HG02642 (cell line): Measurements from ENCODE around the gene CHRM2.

Experiments
- ATAC-seq: cut with Tn5 transposase; IDR thresholded peaks from one replicate; pipeline ENCODE4 v1.9.1; 2021; ENCODE audit warnings: mild to moderate bottlenecking; ENCODE audit not compliant: unreplicated experiment, poor library complexity

Gene CHRM2

DNA sequence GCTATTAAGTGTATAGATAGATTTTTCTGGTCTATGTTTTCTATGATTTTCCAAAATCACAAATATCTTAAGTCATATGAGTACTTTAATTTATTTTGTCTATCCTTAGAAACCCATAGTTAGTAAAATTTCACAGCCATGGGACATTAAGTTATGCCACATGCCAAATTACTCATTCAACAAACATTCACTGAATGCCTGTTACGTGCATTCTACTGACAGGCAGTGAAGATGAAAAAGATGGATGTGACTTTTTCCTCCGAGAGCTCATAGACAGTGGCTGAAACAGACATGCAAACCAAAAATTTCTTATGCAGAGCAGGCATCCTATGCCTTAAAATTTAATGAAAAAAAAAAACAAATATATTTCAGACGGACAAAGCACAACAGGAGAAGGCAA is 84.9 kb downstream of the CHRM2 start:
- ATAC-seq = no peak

DNA sequence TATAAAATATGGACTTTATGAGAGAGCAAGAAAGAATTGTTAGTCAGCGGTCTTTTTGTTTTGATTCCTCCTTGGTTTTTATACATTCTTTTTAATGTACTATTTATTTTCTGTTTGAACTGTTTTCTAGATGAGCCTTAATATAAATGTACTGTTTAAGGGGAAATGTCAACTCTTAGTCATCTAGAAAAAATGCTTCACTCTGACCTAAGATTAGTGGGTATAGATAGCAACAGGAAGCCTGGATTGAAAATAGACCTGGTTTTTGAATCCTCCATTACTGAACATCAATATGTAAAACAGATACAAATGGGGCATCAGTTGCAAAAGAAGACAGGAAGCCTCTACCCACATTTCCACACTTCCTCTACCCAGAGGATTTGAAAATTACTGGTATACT is 87.8 kb downstream of the CHRM2 start:
- no peak for ATAC-seq

GRCh38 chr7:136956671-136957070 is 88.2 kb downstream of the CHRM2 start:
- ATAC-seq = no peak

- ATAC-seq = no peak
These were observed 88.9 kb downstream of the CHRM2 start for GRCh38 chr7:136957391-136957790.

GRCh38 chr7:136958016-136958415 is 89.6 kb downstream of the CHRM2 start:
- no peak for ATAC-seq

DNA sequence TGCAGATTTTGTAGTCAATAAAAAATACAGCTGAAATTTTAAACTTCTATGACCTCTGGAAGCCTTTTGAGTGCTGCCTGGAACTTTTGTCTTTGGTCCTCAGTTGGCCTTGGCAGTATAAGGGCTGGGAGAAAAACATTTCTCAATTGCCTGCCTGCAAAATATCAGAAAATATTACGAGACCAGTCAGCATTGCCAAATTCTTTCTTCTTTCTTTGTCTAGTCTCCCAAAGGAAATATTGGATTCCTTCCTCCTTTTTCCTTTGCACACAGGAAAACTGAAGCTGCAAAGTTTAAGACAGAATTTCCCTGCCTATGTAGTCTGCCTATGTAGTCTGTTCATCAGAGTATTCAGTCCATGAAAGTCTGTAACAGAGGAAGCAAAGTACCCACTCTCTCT is 95.9 kb downstream of the CHRM2 start:
- ATAC-seq = no peak

DNA sequence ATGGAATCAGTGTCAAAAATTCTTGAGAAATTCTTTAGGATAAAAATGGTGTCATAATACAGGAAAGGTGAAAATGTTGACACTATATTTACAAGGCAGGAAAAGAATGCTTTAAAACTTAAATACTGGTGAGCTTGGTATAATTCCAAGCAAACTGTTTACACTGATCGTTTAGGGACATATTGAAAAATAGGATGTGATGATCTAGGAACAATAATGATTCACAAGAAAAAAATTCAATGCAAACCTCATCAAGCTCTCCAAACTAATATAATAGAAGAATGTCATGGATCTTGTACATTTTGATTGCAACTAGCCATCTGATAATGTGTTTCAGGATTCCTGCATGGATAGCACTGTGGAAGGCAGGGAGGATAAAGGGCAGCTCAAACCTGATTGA is 98.4 kb downstream of the CHRM2 start:
- no peak for ATAC-seq

DNA sequence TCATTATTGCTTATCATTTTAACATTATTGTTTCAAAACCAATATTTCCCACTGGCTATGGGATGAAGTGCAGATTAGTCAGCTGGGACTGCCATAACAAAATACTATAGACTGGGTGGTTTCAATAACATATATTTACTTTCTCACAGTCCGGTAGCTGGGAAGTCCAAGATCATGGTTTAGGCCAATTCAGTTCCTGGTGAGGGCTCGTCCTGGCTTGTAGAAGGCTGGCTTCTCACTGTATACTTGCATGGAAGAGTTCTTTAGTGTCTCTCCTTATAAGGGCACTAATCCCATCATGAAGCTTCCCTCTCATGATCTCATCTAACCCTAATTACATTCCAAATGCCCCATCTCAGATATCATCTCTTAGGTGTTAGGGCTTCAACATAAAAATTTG is 101.3 kb downstream of the CHRM2 start:
- no peak for ATAC-seq

GRCh38 chr7:136971776-136972175 is 103.3 kb downstream of the CHRM2 start:
- no peak for ATAC-seq

DNA sequence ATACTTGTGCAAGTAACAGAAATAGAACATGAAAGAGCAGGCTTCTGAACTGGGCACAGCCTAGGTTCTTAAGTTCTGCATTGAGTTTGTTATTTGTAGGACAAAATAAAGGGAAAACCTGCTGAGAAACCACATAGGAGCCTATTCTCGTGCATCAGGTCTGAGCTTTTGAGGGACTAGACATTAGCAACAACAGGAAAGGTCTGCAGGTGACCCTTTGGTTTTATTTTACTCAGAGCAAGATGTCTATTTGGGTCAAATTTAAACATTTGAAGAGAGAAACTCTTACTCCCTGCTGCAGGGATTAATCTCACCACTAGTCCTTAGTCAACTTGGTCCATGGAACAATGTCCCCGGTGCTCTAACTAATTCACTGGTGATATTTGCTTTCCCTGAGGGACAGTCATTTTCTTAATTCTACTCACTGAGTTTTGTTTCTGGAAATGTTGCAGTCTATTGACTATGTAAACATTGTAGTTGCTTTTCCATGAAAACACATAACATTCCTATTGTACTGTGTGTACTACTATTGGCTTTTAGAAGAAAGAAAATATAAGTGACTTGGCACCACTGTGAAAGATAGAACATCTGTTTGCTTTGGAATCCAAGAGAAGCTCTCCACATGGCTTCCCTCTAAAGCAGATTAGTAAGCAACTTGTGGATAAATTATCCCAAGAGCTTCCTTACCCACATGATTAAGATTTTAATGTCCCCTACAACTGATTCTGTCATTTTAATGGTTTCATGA is 108.2 kb downstream of the CHRM2 start:
- no peak for ATAC-seq

GRCh38 chr7:136993377-136993776 is 124.9 kb downstream of the CHRM2 start:
- ATAC-seq = no peak

GRCh38 chr7:136997735-136998134 is 129.3 kb downstream of the CHRM2 start:
- ATAC-seq = no peak

GRCh38 chr7:136998495-136998894 is 130.0 kb downstream of the CHRM2 start:
- no peak for ATAC-seq

DNA sequence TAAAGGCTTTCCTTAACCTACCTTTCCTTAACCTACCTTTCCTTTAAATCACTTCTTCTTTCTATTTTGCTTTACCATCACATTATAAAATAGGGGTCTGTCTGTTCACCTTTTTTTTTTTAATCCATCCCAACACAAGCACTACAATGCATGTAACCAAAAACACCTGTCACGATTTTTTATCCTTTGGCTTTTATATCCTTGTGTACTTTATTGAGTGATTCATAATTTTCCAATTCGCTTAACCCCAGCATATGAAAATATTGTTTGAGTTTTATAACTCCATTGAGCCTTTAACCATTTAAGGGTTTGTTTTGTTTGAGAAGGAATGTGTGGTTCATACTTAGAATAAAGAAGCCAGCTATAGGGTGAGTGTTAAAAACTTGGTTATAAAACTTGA is 132.2 kb downstream of the CHRM2 start:
- no peak for ATAC-seq

DNA sequence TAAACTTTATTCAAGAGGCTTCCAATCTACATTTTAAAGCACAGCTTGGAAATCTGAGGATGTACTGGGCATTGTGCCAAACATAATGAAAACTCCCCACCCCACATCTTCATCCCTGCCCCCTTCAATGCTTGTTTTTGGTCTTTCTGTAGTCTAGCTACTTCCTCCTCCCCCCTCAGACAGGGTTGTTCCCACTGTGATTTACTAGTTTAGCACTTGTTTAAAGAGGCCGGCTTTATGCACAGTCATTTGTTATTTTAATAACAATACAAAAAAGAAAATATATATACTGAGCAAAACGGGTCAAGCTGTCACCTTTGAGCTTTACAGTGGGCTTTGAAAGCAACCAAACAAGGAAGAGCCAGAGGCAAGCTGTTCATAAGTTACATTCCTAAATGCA is 132.6 kb downstream of the CHRM2 start:
- no peak for ATAC-seq

- no peak for ATAC-seq
These were observed 133.0 kb downstream of the CHRM2 start for GRCh38 chr7:137001478-137001877.

DNA sequence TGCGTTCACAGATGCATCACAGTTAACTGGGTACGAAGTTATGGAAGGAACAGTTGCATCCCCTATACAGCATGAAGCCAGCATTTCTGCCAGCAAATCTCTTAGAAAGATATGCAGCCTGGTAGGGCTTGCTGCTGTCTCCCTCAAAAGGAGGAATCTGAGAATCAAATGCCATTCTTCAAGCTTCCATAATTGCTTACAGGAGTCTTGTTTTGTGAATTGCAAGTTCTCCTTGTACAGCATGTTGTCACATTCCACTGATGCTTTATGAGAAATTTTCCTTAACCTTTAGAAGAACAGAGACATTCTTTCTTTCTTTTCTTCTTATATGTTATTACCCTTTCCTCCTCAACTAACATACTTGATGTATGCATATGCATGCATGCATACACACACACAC is 134.6 kb downstream of the CHRM2 start:
- no peak for ATAC-seq

GRCh38 chr7:137003566-137003965 is 135.1 kb downstream of the CHRM2 start:
- no peak for ATAC-seq

- ATAC-seq = no peak
These were observed 137.4 kb downstream of the CHRM2 start for GRCh38 chr7:137005873-137006272.

DNA sequence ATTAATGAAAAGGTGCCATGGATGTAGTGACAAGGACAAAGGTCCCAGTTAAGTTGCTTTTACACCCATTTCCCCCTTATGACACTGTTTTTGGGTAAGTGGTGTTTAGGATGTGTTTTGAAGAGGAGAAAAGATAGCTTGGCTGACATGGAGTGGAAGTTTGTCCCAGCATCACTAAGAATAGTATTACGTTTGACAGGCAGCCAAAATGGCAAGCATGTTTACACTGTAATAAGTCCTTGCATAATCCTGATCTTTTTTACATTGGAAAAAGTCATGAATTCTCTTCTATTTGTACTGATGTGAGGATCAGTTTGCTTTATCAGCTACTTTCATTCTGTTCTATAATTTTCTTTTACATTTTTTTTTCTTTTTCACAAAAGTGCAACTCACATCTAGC is 137.8 kb downstream of the CHRM2 start:
- no peak for ATAC-seq

DNA sequence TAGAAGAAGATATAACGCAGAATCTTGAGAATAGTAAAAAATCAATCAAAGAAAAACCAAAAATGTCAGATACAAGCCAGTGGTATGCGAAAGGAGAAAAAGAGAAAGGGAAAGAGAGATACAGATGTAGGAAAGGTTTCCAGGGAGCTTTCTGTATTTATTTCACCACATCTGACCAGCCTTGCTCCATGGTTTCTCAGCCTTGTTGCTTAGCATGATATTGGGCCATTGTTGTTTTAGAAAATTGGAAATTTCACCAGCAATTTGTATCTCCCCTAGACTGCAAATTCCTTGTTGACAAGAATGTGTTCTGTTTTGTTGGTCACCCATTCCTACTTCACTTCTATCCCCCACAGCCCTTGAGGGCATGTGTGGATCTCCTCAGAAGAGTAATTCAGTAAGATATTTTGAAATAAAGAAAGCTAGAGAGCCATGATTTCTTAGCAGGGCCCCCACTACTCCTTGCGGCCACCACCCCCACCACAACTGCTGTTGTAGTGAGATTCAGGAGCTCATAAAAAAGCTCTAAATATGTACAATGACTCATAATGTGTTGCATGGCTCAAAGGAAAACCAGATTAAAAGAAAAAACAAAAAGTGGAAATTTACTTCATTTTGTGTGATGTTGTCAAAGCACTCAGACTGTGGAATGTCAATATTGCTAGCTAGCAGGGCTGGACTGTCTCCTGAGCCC is 138.7 kb downstream of the CHRM2 start:
- no peak for ATAC-seq

DNA sequence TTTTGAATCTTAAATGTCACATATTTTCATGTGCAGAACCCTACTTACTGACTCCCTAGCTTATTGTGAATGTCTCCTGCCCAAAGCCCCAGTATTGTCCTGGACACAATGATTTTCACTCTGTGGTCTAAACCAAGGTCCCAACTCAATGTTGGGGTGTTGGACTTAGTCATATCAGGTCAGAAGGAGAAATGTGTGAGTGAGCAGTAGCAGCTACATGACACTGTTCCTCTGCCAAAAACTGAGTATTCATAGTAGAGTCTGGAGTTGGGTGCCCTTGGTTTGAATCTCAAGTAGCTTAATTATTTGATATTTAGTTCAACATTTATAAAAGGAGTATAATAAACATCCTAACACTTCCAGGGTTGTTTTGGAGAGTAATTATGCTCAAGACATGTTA is 141.0 kb downstream of the CHRM2 start:
- no peak for ATAC-seq
